Neutrophil (primary cell): ENCODE data around the gene MYO3B.

Experiments
- H3K27ac ChIP-seq: fragments of 200-600 bp; sonication (generic); 2 replicates; pipeline ENCODE4 v1.5.1; 2016; ENCODE audit warnings: mild to moderate bottlenecking, moderate library complexity
- H3K27me3 ChIP-seq: fragments of 200-600 bp; sonication (generic); 2 replicates; pipeline ENCODE4 v1.6.0; 2016; ENCODE audit warnings: mild to moderate bottlenecking
- H3K36me3 ChIP-seq: fragments of 200-600 bp; sonication (generic); 2 replicates; pipeline ENCODE4 v1.5.1; 2017
- H3K4me1 ChIP-seq, 2 experiments: fragments of 200-600 bp in 1 of 2; sonication (generic) in 1 of 2; 1 replicate in 1 of 2; 2 replicates in 1 of 2; pipeline versions ENCODE4 v1.5.1 to v1.6.1; 2013 to 2016; ENCODE audit warnings: low read depth in 1 of 2, low read length in 1 of 2, mild to moderate bottlenecking in 1 of 2, moderate library complexity in 1 of 2; ENCODE audit not compliant: control insufficient read depth in 1 of 2, insufficient read depth in 1 of 2
- H3K4me3 ChIP-seq, 2 experiments: fragments of 200-600 bp in 1 of 2; sonication (generic) in 1 of 2; 1 replicate in 1 of 2; 2 replicates in 1 of 2; pipeline ENCODE4 v1.5.1; 2013 to 2016; ENCODE audit warnings: low read depth in 1 of 2, low read length in 1 of 2, mild to moderate bottlenecking in 1 of 2, moderate library complexity in 1 of 2
- H3K9me3 ChIP-seq: fragments of 200-600 bp; sonication (generic); 2 replicates; pipeline ENCODE4 v1.5.1; 2016
- CTCF ChIP-seq: fragments of 200-600 bp; sonication (generic); IDR thresholded peaks from 2 replicates; pipeline ENCODE4 v1.5.1; 2016; ENCODE audit warnings: antibody characterized with exemption

The MYO3B gene

GRCh38 chr2:170163411-170164065 is 14.4 kb upstream of the MYO3B start:
- Histone ChIP-seq H3K27me3 (no peaks in the 10 kb centered on the region), H3K4me3 (no peak overlapping the region), H3K27ac (no peak overlapping the region), H3K9me3 (no peaks in the 10 kb centered on the region), H3K4me1 (no peaks in the 10 kb centered on the region), H3K36me3 (no peaks in the 10 kb centered on the region)
- TF ChIP-seq CTCF: no peak

- Histone ChIP-seq H3K4me3 (no peak overlapping the region), H3K4me1 (no peaks in the 10 kb centered on the region), H3K27ac (no peak overlapping the region), H3K36me3 (no peaks in the 10 kb centered on the region), H3K9me3 (no peaks in the 10 kb centered on the region), H3K27me3 (no peaks in the 10 kb centered on the region)
- TF ChIP-seq CTCF: no peak
These were observed 12.8 kb upstream of the MYO3B start for GRCh38 chr2:170165129-170165528.

- Histone ChIP-seq H3K4me3 (no peak overlapping the region), H3K27me3 (no peaks in the 10 kb centered on the region), H3K36me3 (no peaks in the 10 kb centered on the region), H3K9me3 (no peaks in the 10 kb centered on the region), H3K4me1 (no peaks in the 10 kb centered on the region), H3K27ac (no peak overlapping the region)
- TF ChIP-seq CTCF: no peak
These were observed 11.2 kb upstream of the MYO3B start for GRCh38 chr2:170166735-170167134.

GRCh38 chr2:170170281-170171040 is 7.5 kb upstream of the MYO3B start:
- Histone ChIP-seq H3K36me3 (no peaks in the 10 kb centered on the region), H3K4me1 (no peaks in the 10 kb centered on the region), H3K4me3 (no peak overlapping the region), H3K27me3 (no peaks in the 10 kb centered on the region), H3K27ac (no peak overlapping the region), H3K9me3 (no peaks in the 10 kb centered on the region)
- no peak for TF ChIP-seq CTCF

- Histone ChIP-seq H3K4me1 (no peaks in the 10 kb centered on the region), H3K9me3 (no peaks in the 10 kb centered on the region), H3K27ac (no peak overlapping the region), H3K36me3 (no peaks in the 10 kb centered on the region), H3K27me3 (no peaks in the 10 kb centered on the region), H3K4me3 (no peak overlapping the region)
- no peak for TF ChIP-seq CTCF
These were observed 1.7 kb upstream of the MYO3B start for GRCh38 chr2:170176212-170176611.
